Pancreas (tissue), 10 donors: Measurements from ENCODE around the gene SUOX. TPM values are rescaled to one million over a fixed set of nuclear protein-coding genes. Genes with fewer than 3 reads are reported as not detected.

ENCODE experiments used
- ATAC-seq, 4 donors: fragments of 200-7000 bp; cut with Tn5 transposase; one replicate each; pipeline versions ENCODE4 v1.8.0 to v1.9.1; 2020; ENCODE audit warnings: mild to moderate bottlenecking in 4 of 4, moderate library complexity in 4 of 4
- DNase-seq, 6 donors: peaks; one replicate each; pipeline ENCODE4 v3.0.0-alpha.2; 2020
- FAIRE-seq: peaks from 2 replicates; lab custom pipeline; 2012; peaks lifted over from hg19 to GRCh38; lab: Jason Lieb, UNC
- H3K27ac ChIP-seq, 4 donors: fragments of 200-600 bp; sonication (generic); 1 replicate in 3 of 4; 2 replicates in 1 of 4; pipeline versions ENCODE4 v1.5.0 to v1.8.0; 2020
- H3K27me3 ChIP-seq, 4 donors: fragments of 200-600 bp; one replicate each; pipeline ENCODE4 v1.8.0; 2021
- H3K36me3 ChIP-seq, 3 donors: fragments of 200-600 bp; sonication (generic) in 1 of 3; one replicate each; pipeline versions ENCODE4 v1.5.0 to v1.8.0; 2020 to 2021
- H3K4me1 ChIP-seq, 3 donors: fragments of 200-600 bp; one replicate each; pipeline ENCODE4 v1.8.0; 2021
- H3K4me3 ChIP-seq, 4 donors: fragments of 200-600 bp; sonication (generic) in 2 of 4; one replicate each; pipeline versions ENCODE4 v1.5.0 to v1.8.0; 2020 to 2021
- H3K9me3 ChIP-seq, 4 donors: fragments of 200-600 bp; one replicate each; pipeline ENCODE4 v1.8.0; 2021
- CTCF ChIP-seq, 4 donors: fragments of 200-600 bp; sonication (generic) in 3 of 4; IDR thresholded peaks; one replicate each; pipeline versions ENCODE4 v1.5.0 to v1.8.0; 2021; ENCODE audit warnings: antibody characterized with exemption in 4 of 4
- WGBS, 2 donors: extraction: QIAGEN DNeasy Blood & Tissue Kit; methylation state at CpG; one replicate each; pipeline ENCODE4 v1.1.7; 2013; 5-methylcytosine and 5-hydroxymethylcytosine counted together
- intact Hi-C, 3 donors: fragments of 100-400 bp; cut with DNase I; formaldehyde crosslinking; loops; one replicate each; pipeline versions ENCODE4 v1.11.1 to v1.14.2; 2022
- polyA plus RNA-seq, 2 donors: library from polyadenylated mRNA; stranded (reverse); fragments of 200-250 nt; gene quantifications; one replicate each; pipeline ENCODE4 v1.2.3, GENCODE V29; 2013
- total RNA-seq, 6 donors: library from RNA; stranded (reverse); fragmentation: NEBNext Ultra II Directional in 4 of 6; extraction: Animal tissue kit (Norgen Biotek cat#: 25700) in 4 of 6; gene quantifications; one replicate each; pipeline versions ENCODE4 v1.2.1 to v1.2.4, GENCODE V29; 2021 to 2023
- donor health status: healthy with polysubstance abuse.
- donor health status: DM: no; HTN: no; CAD: no; lungs with moderate emphysema.
- donor health status: DM: no; HTN: no; CAD: no.
- donor health status: control.
- donor health status: control.
- donor health status: Bipolar disorder and iron deficiency.
- donor health status: DM: yes; HTN: yes; CAD: no.
- donor health status: DM: no; HTN: no; CAD: no.
- donor health status: DM: no; HTN: no; CAD: no.
- donor health status: DM: yes; HTN: yes; CAD: no.

SUOX gene
- total and polyA plus RNA-seq, 8 donors = 6.0 to 20.4 (median 12.4) TPM

- H3K27me3 ChIP-seq = no peaks in the 10 kb centered on the region
- 86 to 88% methylated on average over 2 of the region's 2 CpGs for WGBS, 2 donors
- intact Hi-C loops = no loop called here
- TF ChIP-seq CTCF (IDR thresholded peaks at IDR 0.05) = no peak
- ATAC-seq (no peak), FAIRE-seq (no peak), DNase-seq (no peak)
- H3K4me1 ChIP-seq = peaks cover 0 to 7% (median 0%) of the 10 kb centered on the region in 3 donors
- no peaks in the 10 kb centered on the region for H3K9me3 ChIP-seq
- H3K36me3 ChIP-seq = no peaks in the 10 kb centered on the region
- H3K27ac ChIP-seq = no peak overlapping the region
- H3K4me3 ChIP-seq = no peak overlapping the region
Measured at GRCh38 chr12:55963760-55964159, 33.3 kb upstream of the SUOX start.

GRCh38 chr12:55965240-55965639, 31.8 kb upstream of the SUOX start:
- 73 to 74% methylated on average over 5 of the region's 5 CpGs for WGBS, 2 donors
- Histone ChIP-seq H3K27me3 (no peaks in the 10 kb centered on the region), H3K4me3 (no peak overlapping the region), H3K9me3 (no peaks in the 10 kb centered on the region), H3K4me1 (peaks cover 0 to 7% (median 0%) of the 10 kb centered on the region in 3 donors), H3K36me3 (no peaks in the 10 kb centered on the region), H3K27ac (no peak overlapping the region)
- intact Hi-C loops = no loop called here
- ATAC-seq (no peak), DNase-seq (no peak), FAIRE-seq (no peak)
- TF ChIP-seq CTCF (IDR thresholded peaks at IDR 0.05) = no peak

- Histone ChIP-seq H3K27me3 (no peaks in the 10 kb centered on the region), H3K4me1 (peaks cover 0 to 7% (median 0%) of the 10 kb centered on the region in 3 donors), H3K27ac (peak within 1 kb of the TSS; percentile 67 to 82 (median 76)), H3K36me3 (no peaks in the 10 kb centered on the region), H3K4me3 (peak within 1 kb of the TSS; percentile 41 to 78 (median 68)), H3K9me3 (no peaks in the 10 kb centered on the region)
- intact Hi-C loops = no loop called here
- 2 to 15% methylated on average over 3 to 4 of the region's 4 CpGs for WGBS, 2 donors
- no peak for TF ChIP-seq CTCF (IDR thresholded peaks at IDR 0.05)
- ATAC-seq (peak in 3 of 4 donors; percentile 4 to 26 (median 18)), DNase-seq (no peak), FAIRE-seq (no peak)
Measured at GRCh38 chr12:55965941-55966407, 31.1 kb upstream of the SUOX start, which contains the start of gene PMEL. Gene PMEL, minus strand, starts transcription at chr12:55966042. Its CDS starts 31 bp downstream, at chr12:55966011.

GRCh38 chr12:55966408-55967281, 30.4 kb upstream of the SUOX start, which contains the start of gene CDK2:
Gene CDK2, plus strand, starts transcription at chr12:55966830. Its CDS starts 179 bp downstream, at chr12:55967009.
- FAIRE-seq (no peak), DNase-seq (peak; percentile 90 to 96 (median 94)), ATAC-seq (peak; percentile 99 to 100 (median 99))
- Histone ChIP-seq H3K27ac (peak within 1 kb of the TSS; percentile 67 to 82 (median 76)), H3K36me3 (no peaks in the 10 kb centered on the region), H3K9me3 (no peaks in the 10 kb centered on the region), H3K27me3 (no peaks in the 10 kb centered on the region), H3K4me3 (peak within 1 kb of the TSS; percentile 41 to 78 (median 68)), H3K4me1 (peaks cover 0 to 7% (median 0%) of the 10 kb centered on the region in 3 donors)
- WGBS, 2 donors = 0% methylated on average over 41 to 45 of the region's 45 CpGs
- intact Hi-C loops = no loop called here
- TF ChIP-seq CTCF (IDR thresholded peaks at IDR 0.05) = no peak
